Lower leg skin (tissue), 3 donors: ENCODE results near the gene STIM1.

Experiments used
- CTCF ChIP-seq, 3 donors: fragments of 450-650 bp; IDR thresholded peaks; one replicate each; pipeline ENCODE4 v1.5.1; 2016; ENCODE audit warnings: antibody characterized with exemption in 3 of 3, mild to moderate bottlenecking in 3 of 3, moderate library complexity in 2 of 3
- POLR2A ChIP-seq, 2 donors: fragments of 450-650 bp; IDR thresholded peaks; one replicate each; pipeline ENCODE4 v1.6.1; 2016 to 2017; ENCODE audit warnings: antibody characterized with exemption in 2 of 2, mild to moderate bottlenecking in 1 of 2, moderate library complexity in 1 of 2

DNA sequence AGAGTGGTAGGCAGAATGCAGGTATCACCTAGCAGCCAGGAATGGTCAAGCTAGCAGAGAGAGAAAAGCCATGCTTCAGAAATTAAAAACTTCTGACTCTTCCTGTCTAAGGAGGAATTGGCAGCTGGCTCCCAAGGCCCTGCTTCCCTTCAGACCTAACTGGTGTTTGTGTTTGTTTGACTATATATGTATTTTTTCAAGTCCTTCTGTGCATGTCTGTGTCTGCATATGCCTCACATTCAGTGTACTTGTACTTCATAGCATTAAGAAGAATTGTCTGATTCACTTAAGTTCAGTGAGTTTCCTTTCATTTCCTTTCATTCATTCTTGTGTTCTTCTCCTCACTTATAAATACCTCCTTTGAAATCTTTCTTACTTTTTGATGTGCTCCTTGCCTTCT, 130.2 kb downstream of the STIM1 start:
- no peak for TF ChIP-seq POLR2A (IDR thresholded peaks at IDR 0.05)
- TF ChIP-seq CTCF (IDR thresholded peaks at IDR 0.05): no peak
